ENCODE measurements around the gene GTF2F2. TPM values are rescaled to one million over a fixed set of nuclear protein-coding genes. Genes with fewer than 3 reads are reported as not detected.

GTF2F2 gene
- polyA plus RNA-seq, 1 experiment = 44.3 TPM

DNA sequence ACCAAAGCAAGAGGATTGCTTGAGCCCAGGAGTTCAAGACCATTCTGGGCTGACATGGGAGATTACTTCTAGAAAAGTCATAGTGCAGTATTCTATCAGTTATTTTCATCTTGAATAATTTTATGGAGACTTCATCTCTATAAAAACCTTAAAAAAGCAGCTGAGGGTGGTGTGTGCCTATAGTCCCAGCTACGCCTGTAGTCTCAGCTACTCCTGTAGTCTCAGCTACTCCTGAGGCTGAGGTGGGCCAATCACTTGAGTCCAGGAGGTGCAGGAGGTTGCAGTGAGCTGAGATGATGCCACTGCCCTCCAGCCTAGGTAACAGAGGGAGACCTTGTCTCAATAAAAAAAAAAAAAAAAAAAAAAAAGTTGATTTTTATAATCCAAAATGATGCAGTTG is 102.6 kb downstream of the GTF2F2 start:
- Histone ChIP-seq H3K27me3 (ENCODE audit: control insufficient read depth, insufficient read depth, low read length) (no peaks in the 10 kb centered on the region), H3K27ac (ENCODE audit: low read depth, low read length) (no peak overlapping the region), H3K4me3 (ENCODE audit: low read depth, low read length) (no peak overlapping the region), H3K9me3 (ENCODE audit: control insufficient read depth, insufficient read depth, low read length) (no peaks in the 10 kb centered on the region)
- no peak for DNase-seq (ENCODE audit: low read depth, low spot score)
- POLR2A ChIA-PET = no interaction called here
- CTCF ChIA-PET = no interaction called here
- TF ChIP-seq, protein P1, sequence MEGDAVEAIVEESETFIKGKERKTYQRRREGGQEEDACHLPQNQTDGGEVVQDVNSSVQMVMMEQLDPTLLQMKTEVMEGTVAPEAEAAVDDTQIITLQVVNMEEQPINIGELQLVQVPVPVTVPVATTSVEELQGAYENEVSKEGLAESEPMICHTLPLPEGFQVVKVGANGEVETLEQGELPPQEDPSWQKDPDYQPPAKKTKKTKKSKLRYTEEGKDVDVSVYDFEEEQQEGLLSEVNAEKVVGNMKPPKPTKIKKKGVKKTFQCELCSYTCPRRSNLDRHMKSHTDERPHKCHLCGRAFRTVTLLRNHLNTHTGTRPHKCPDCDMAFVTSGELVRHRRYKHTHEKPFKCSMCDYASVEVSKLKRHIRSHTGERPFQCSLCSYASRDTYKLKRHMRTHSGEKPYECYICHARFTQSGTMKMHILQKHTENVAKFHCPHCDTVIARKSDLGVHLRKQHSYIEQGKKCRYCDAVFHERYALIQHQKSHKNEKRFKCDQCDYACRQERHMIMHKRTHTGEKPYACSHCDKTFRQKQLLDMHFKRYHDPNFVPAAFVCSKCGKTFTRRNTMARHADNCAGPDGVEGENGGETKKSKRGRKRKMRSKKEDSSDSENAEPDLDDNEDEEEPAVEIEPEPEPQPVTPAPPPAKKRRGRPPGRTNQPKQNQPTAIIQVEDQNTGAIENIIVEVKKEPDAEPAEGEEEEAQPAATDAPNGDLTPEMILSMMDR (IDR thresholded peaks at IDR 0.05; ENCODE audit: low read depth, low read length) = no peak

DNA sequence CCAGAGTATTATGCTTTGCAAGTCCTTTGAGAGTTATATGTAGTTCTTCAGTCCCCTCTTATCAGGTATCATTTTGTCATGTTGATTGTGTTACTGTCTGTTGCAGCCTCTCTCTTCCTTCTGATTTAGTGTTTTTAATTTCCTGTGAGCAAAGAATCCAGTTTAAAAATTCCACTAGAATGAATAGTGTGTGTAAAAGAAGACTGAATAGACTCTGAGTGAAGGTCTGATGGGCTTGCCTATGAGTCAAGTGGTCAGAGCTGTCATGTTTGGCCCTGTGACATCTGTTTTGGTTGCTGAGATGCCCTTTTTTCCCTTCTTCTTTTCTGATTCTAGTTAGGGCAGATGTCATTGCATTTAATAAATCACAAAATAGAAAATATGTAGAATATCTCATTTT is 103.9 kb downstream of the GTF2F2 start:
- CTCF ChIA-PET = interaction anchor here (1.3 kb wide), 1 partner anchor 53 kb away, joined by 3 read pairs; no protein-coding TSS in a partner anchor

GRCh38 chr13:45225370-45225769 is 105.1 kb downstream of the GTF2F2 start:
- no peaks in the 10 kb centered on the region for H3K27me3 ChIP-seq (ENCODE audit: control insufficient read depth, insufficient read depth, low read length)
- no peak for DNase-seq (ENCODE audit: low read depth, low spot score)
- no peaks in the 10 kb centered on the region for H3K9me3 ChIP-seq (ENCODE audit: control insufficient read depth, insufficient read depth, low read length)
- no peak overlapping the region for H3K4me3 ChIP-seq (ENCODE audit: low read depth, low read length)
- POLR2A ChIA-PET = interaction anchor here (0.6 kb wide), 1 partner anchor 197 kb away, joined by 5 read pairs; no protein-coding TSS in a partner anchor
- TF ChIP-seq, protein P1 (IDR thresholded peaks at IDR 0.05; ENCODE audit: low read depth, low read length) = no peak
- H3K27ac ChIP-seq (ENCODE audit: low read depth, low read length) = no peak overlapping the region
- CTCF ChIA-PET = interaction anchor here (1.3 kb wide), 1 partner anchor 54 kb away, joined by 3 read pairs; no protein-coding TSS in a partner anchor

More for the DNA sequence above, 103.9 kb downstream of the GTF2F2 start:
- no peak for DNase-seq (ENCODE audit: low read depth, low spot score)
- Histone ChIP-seq H3K9me3 (ENCODE audit: control insufficient read depth, insufficient read depth, low read length) (no peaks in the 10 kb centered on the region), H3K27ac (ENCODE audit: low read depth, low read length) (no peak overlapping the region), H3K27me3 (ENCODE audit: control insufficient read depth, insufficient read depth, low read length) (no peaks in the 10 kb centered on the region), H3K4me3 (ENCODE audit: low read depth, low read length) (no peak overlapping the region)
- TF ChIP-seq, protein P1 (IDR thresholded peaks at IDR 0.05; ENCODE audit: low read depth, low read length) = no peak
- POLR2A ChIA-PET = no interaction called here

GRCh38 chr13:45226024-45226423 is 105.7 kb downstream of the GTF2F2 start:
- Histone ChIP-seq H3K9me3 (ENCODE audit: control insufficient read depth, insufficient read depth, low read length) (no peaks in the 10 kb centered on the region), H3K27ac (ENCODE audit: low read depth, low read length) (no peak overlapping the region), H3K4me3 (ENCODE audit: low read depth, low read length) (no peak overlapping the region), H3K27me3 (ENCODE audit: control insufficient read depth, insufficient read depth, low read length) (no peaks in the 10 kb centered on the region)
- DNase-seq (ENCODE audit: low read depth, low spot score) = no peak
- ChIA-PET CTCF (no interaction called here), POLR2A (interaction anchor here (0.6 kb wide), 1 partner anchor 197 kb away, joined by 5 read pairs; no protein-coding TSS in a partner anchor)
- TF ChIP-seq, protein P1 (IDR thresholded peaks at IDR 0.05; ENCODE audit: low read depth, low read length) = no peak

- POLR2A ChIA-PET = interaction anchor here (0.7 to 0.8 kb wide), 4 partner anchors 31 to 57 kb away, joined by 4 to 7 read pairs (median 4); no protein-coding TSS in a partner anchor
- Histone ChIP-seq H3K27me3 (ENCODE audit: control insufficient read depth, insufficient read depth, low read length) (no peaks in the 10 kb centered on the region), H3K4me3 (ENCODE audit: low read depth, low read length) (no peak overlapping the region), H3K27ac (ENCODE audit: low read depth, low read length) (no peak overlapping the region), H3K9me3 (ENCODE audit: control insufficient read depth, insufficient read depth, low read length) (no peaks in the 10 kb centered on the region)
- TF ChIP-seq, protein P1 (IDR thresholded peaks at IDR 0.05; ENCODE audit: low read depth, low read length) = no peak
- no peak for DNase-seq (ENCODE audit: low read depth, low spot score)
- CTCF ChIA-PET = interaction anchor here (0.8 kb wide), 1 partner anchor 9 kb away, joined by 6 read pairs; no protein-coding TSS in a partner anchor
These were observed 107.7 kb downstream of the GTF2F2 start for GRCh38 chr13:45228002-45228401.
